K562 (cell line): Measurements from ENCODE around the gene IL13. TPM values are rescaled to one million over a fixed set of nuclear protein-coding genes. Genes with fewer than 3 reads are reported as not detected.
A peak's percentile ranks its signal among the peaks of the same experiment; 100 is the strongest.

Experiments
- ELF4 ChIP-seq: fragments of 450-650 bp; formaldehyde crosslinking; IDR thresholded peaks from 2 replicates; pipeline ENCODE4 v1.4.0; 2022; ENCODE audit warnings: missing genetic modification characterization
- ETV5 ChIP-seq: sonication (generic); formaldehyde crosslinking; IDR thresholded peaks from 2 replicates; pipeline ENCODE4 v1.4.0; 2020; ENCODE audit warnings: low read depth, mild to moderate bottlenecking, missing genetic modification reagents
- PYGO2 ChIP-seq: fragments of 450-650 bp; IDR thresholded peaks from 2 replicates; pipeline ENCODE4 v1.6.1; 2016; ENCODE audit warnings: mild to moderate bottlenecking, missing genetic modification characterization, moderate library complexity, missing compliant biosample characterization
- RBBP5 ChIP-seq: fragments of 200-600 bp; sonication (generic); IDR thresholded peaks from 2 replicates; pipeline ENCODE4 v1.6.1; 2012; ENCODE audit warnings: borderline replicate concordance, mild to moderate bottlenecking, low read length, control low read depth, inconsistent platforms; ENCODE audit not compliant: insufficient read depth, poor library complexity, severe bottlenecking
- RCOR1 ChIP-seq, 2 experiments: IDR thresholded peaks; 2 replicates each; pipeline ENCODE4 v1.6.1; 2012; ENCODE audit warnings: low read depth in 2 of 2, low read length in 2 of 2, borderline replicate concordance in 1 of 2, improper control_type of control experiment in 1 of 2
- ZNF583 ChIP-seq: fragments of 250-450 bp; sonication (Bioruptor Pico); IDR thresholded peaks from 2 replicates; pipeline ENCODE4 v1.4.0; 2020
- polyA plus RNA-seq, 8 experiments: library from polyadenylated mRNA; depleted of rRNA in 4 of 8; stranded (reverse) in 5 of 8; unstranded in 3 of 8; fragments of >200 nt; fragmentation: Nextera tagmentation in 2 of 8; fragmentation: Illumina TruSeq in 1 of 8; extraction: Ambion mirVana in 2 of 8; extraction: Trizol in 1 of 8; gene quantifications; 2 replicates each; pipeline versions ENCODE4 v1.2.1 to v1.2.3, GENCODE V29; 2011 to 2014; ENCODE audit warnings: inconsistent platforms in 1 of 8, missing spikeins in 1 of 8
- total RNA-seq, 7 experiments: library from RNA; depleted of rRNA in 6 of 7; stranded (reverse); fragments of >200 nt in 6 of 7; fragmentation: Illumina TruSeq in 2 of 7; extraction: Trizol in 2 of 7; gene quantifications; 2 replicates each; pipeline versions ENCODE4 v1.2.1 to v1.2.3, GENCODE V29; 2011 to 2021; ENCODE audit warnings: low replicate concordance in 1 of 7
- TF ChIP-seq, protein P1 (sequence below): fragments of 250-450 bp; sonication (Bioruptor Pico); IDR thresholded peaks from 2 replicates; pipeline ENCODE4 v1.5.0; 2020; ENCODE audit warnings: mild to moderate bottlenecking, borderline replicate concordance
- TF ChIP-seq, protein P2 (sequence below): fragments of 450-650 bp; IDR thresholded peaks from 2 replicates; pipeline ENCODE4 v1.6.1; 2016; ENCODE audit warnings: mild to moderate bottlenecking, moderate library complexity
- TF ChIP-seq, protein P3 (sequence below): sonication (generic); formaldehyde crosslinking; IDR thresholded peaks from 2 replicates; pipeline ENCODE4 v1.9.0; 2022; ENCODE audit warnings: mild to moderate bottlenecking, missing genetic modification reagents
- TF ChIP-seq, protein P4 (sequence below): sonication (generic); formaldehyde crosslinking; IDR thresholded peaks from 2 replicates; pipeline ENCODE4 v1.9.0; 2022; ENCODE audit warnings: mild to moderate bottlenecking, missing genetic modification reagents

IL13 gene
- total and polyA plus RNA-seq, 9 of the 15 experiments (the other 6 are each of a cell fraction or from before 2014, with no cell fraction given): not detected

DNA sequence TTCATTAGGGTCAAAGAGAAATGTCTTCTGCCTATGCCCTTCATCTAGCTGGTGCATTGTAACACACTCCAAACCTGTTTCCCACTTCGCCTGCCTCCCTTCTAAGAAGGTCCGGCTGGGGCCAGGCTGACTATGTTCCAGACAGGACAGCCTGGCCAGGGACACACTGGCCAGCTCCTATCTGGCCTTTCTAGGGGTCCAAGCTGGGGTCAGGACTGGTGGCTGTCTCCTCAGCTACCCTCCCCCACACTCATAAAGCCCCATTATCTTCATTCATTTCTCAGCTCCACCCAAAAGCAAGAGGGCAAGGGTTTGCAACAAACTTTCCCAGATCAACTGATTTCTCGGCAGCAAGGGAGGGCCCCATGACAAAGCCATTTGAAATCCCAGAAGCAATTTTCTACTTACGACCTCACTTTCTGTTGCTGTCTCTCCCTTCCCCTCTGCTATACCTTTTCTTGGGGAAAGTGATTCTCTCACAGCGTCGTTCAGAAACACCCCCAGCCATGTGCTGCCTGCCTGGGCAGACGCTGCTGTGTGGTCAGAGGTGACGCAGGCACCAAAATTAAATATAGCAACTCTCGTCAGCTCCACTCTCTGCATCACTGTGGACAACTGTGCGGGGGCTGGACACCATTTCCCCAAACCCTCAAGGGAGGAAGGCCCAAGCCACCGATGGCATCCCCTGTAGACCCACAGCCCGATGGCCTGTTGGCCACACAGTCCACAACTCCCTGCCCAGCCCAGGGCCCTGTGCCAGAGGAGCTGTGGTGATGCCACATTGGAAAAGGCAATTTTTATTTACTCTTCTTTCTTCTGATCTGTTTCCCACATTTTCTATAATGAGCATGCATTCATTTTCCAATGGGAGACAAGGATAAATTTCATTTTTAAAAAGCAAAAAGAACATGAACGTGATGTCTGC, 6.1 kb downstream of the IL13 start (continued):
- 0 out of 2 replicates have a peak, but pooled peaks have one; percentile 5 for TF ChIP-seq PYGO2 (tag)
- peak; percentile 56 for TF ChIP-seq RBBP5
- TF ChIP-seq ELF4: no peak
- TF ChIP-seq RCOR1 (IDR thresholded peaks at IDR 0.05; ENCODE audit: borderline replicate concordance in 1 of 2, low read depth in 2 of 2, low read length in 2 of 2): peak in 1 of 2 experiments; percentile 74; a peak in 2 of 4 replicates
- TF ChIP-seq, protein P1, sequence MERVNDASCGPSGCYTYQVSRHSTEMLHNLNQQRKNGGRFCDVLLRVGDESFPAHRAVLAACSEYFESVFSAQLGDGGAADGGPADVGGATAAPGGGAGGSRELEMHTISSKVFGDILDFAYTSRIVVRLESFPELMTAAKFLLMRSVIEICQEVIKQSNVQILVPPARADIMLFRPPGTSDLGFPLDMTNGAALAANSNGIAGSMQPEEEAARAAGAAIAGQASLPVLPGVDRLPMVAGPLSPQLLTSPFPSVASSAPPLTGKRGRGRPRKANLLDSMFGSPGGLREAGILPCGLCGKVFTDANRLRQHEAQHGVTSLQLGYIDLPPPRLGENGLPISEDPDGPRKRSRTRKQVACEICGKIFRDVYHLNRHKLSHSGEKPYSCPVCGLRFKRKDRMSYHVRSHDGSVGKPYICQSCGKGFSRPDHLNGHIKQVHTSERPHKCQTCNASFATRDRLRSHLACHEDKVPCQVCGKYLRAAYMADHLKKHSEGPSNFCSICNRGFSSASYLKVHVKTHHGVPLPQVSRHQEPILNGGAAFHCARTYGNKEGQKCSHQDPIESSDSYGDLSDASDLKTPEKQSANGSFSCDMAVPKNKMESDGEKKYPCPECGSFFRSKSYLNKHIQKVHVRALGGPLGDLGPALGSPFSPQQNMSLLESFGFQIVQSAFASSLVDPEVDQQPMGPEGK: no peak
- TF ChIP-seq, protein P2, sequence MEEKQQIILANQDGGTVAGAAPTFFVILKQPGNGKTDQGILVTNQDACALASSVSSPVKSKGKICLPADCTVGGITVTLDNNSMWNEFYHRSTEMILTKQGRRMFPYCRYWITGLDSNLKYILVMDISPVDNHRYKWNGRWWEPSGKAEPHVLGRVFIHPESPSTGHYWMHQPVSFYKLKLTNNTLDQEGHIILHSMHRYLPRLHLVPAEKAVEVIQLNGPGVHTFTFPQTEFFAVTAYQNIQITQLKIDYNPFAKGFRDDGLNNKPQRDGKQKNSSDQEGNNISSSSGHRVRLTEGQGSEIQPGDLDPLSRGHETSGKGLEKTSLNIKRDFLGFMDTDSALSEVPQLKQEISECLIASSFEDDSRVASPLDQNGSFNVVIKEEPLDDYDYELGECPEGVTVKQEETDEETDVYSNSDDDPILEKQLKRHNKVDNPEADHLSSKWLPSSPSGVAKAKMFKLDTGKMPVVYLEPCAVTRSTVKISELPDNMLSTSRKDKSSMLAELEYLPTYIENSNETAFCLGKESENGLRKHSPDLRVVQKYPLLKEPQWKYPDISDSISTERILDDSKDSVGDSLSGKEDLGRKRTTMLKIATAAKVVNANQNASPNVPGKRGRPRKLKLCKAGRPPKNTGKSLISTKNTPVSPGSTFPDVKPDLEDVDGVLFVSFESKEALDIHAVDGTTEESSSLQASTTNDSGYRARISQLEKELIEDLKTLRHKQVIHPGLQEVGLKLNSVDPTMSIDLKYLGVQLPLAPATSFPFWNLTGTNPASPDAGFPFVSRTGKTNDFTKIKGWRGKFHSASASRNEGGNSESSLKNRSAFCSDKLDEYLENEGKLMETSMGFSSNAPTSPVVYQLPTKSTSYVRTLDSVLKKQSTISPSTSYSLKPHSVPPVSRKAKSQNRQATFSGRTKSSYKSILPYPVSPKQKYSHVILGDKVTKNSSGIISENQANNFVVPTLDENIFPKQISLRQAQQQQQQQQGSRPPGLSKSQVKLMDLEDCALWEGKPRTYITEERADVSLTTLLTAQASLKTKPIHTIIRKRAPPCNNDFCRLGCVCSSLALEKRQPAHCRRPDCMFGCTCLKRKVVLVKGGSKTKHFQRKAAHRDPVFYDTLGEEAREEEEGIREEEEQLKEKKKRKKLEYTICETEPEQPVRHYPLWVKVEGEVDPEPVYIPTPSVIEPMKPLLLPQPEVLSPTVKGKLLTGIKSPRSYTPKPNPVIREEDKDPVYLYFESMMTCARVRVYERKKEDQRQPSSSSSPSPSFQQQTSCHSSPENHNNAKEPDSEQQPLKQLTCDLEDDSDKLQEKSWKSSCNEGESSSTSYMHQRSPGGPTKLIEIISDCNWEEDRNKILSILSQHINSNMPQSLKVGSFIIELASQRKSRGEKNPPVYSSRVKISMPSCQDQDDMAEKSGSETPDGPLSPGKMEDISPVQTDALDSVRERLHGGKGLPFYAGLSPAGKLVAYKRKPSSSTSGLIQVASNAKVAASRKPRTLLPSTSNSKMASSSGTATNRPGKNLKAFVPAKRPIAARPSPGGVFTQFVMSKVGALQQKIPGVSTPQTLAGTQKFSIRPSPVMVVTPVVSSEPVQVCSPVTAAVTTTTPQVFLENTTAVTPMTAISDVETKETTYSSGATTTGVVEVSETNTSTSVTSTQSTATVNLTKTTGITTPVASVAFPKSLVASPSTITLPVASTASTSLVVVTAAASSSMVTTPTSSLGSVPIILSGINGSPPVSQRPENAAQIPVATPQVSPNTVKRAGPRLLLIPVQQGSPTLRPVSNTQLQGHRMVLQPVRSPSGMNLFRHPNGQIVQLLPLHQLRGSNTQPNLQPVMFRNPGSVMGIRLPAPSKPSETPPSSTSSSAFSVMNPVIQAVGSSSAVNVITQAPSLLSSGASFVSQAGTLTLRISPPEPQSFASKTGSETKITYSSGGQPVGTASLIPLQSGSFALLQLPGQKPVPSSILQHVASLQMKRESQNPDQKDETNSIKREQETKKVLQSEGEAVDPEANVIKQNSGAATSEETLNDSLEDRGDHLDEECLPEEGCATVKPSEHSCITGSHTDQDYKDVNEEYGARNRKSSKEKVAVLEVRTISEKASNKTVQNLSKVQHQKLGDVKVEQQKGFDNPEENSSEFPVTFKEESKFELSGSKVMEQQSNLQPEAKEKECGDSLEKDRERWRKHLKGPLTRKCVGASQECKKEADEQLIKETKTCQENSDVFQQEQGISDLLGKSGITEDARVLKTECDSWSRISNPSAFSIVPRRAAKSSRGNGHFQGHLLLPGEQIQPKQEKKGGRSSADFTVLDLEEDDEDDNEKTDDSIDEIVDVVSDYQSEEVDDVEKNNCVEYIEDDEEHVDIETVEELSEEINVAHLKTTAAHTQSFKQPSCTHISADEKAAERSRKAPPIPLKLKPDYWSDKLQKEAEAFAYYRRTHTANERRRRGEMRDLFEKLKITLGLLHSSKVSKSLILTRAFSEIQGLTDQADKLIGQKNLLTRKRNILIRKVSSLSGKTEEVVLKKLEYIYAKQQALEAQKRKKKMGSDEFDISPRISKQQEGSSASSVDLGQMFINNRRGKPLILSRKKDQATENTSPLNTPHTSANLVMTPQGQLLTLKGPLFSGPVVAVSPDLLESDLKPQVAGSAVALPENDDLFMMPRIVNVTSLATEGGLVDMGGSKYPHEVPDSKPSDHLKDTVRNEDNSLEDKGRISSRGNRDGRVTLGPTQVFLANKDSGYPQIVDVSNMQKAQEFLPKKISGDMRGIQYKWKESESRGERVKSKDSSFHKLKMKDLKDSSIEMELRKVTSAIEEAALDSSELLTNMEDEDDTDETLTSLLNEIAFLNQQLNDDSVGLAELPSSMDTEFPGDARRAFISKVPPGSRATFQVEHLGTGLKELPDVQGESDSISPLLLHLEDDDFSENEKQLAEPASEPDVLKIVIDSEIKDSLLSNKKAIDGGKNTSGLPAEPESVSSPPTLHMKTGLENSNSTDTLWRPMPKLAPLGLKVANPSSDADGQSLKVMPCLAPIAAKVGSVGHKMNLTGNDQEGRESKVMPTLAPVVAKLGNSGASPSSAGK: peak; percentile 97
- 0 out of 2 replicates have a peak, but pooled peaks have one; percentile 13 for TF ChIP-seq ETV5 (CRISPR knock-in tag)
- TF ChIP-seq, protein P3, sequence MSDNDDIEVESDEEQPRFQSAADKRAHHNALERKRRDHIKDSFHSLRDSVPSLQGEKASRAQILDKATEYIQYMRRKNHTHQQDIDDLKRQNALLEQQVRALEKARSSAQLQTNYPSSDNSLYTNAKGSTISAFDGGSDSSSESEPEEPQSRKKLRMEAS (CRISPR knock-in tag): peak; percentile 91
- TF ChIP-seq, protein P4, sequence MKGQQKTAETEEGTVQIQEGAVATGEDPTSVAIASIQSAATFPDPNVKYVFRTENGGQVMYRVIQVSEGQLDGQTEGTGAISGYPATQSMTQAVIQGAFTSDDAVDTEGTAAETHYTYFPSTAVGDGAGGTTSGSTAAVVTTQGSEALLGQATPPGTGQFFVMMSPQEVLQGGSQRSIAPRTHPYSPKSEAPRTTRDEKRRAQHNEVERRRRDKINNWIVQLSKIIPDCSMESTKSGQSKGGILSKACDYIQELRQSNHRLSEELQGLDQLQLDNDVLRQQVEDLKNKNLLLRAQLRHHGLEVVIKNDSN (CRISPR knock-in tag): no peak
- TF ChIP-seq ZNF583 (CRISPR knock-in tag): peak; percentile 51
